IMR-90 (cell line): ENCODE data around the gene CDH13. TPM values are rescaled to one million over a fixed set of nuclear protein-coding genes. Genes with fewer than 3 reads are reported as not detected.

Experiments used
- ATAC-seq: fragments of 200-7000 bp; cut with Tn5 transposase; 2 replicates; pipeline ENCODE4 v1.9.1; 2020; ENCODE audit warnings: low read depth, mild to moderate bottlenecking, moderate library complexity
- BruUV-seq: library from RNA; stranded (reverse); fragments of 400-500 nt; replicated peaks from 2 replicates; lab custom pipeline; 2021; lab: Mats Ljungman, UMichigan
- CTCF ChIA-PET: fragments of 300-600 bp; formaldehyde crosslinking; extraction: SDS; loops from one replicate; lab custom pipeline; 2021; ENCODE audit warnings: antibody characterized with exemption; lab: Yijun Ruan, JAX
- POLR2A ChIA-PET: fragments of 300-600 bp; sonication (Branson Sonifier 250); formaldehyde crosslinking; loops from one replicate; lab custom pipeline; 2022; ENCODE audit warnings: antibody characterized with exemption; ENCODE audit not compliant: unreplicated experiment; lab: Charles Lee
- DNase-seq: peaks from one replicate; pipeline ENCODE4 v3.0.0; 2013
- H2AFZ ChIP-seq: replicated peaks from 2 replicates; pipeline ENCODE3; 2013; ENCODE audit warnings: low read length, mild to moderate bottlenecking; ENCODE audit not compliant: poor library complexity
- H2AK5ac ChIP-seq: 2 replicates; pipeline ENCODE4 v1.6.1; 2013; ENCODE audit warnings: low read depth, low read length, inconsistent platforms
- H2AK9ac ChIP-seq: replicated peaks from 2 replicates; pipeline ENCODE3; 2013; ENCODE audit warnings: mild to moderate bottlenecking, low read depth, low read length, moderate library complexity; ENCODE audit not compliant: poor library complexity
- H2BK120ac ChIP-seq: 2 replicates; pipeline ENCODE4 v1.6.1; 2013; ENCODE audit warnings: low read depth, low read length, inconsistent platforms
- H2BK15ac ChIP-seq: 3 replicates; pipeline ENCODE4 v1.6.1; 2013; ENCODE audit warnings: low read depth, low read length, inconsistent platforms
- H2BK20ac ChIP-seq: 2 replicates; pipeline ENCODE4 v1.6.1; 2013; ENCODE audit warnings: low read depth, mild to moderate bottlenecking, inconsistent platforms, low read length, moderate library complexity
- H2BK5ac ChIP-seq: 2 replicates; pipeline ENCODE4 v1.6.1; 2013; ENCODE audit warnings: mild to moderate bottlenecking, low read depth, low read length, inconsistent platforms; ENCODE audit not compliant: poor library complexity, severe bottlenecking
- H3K14ac ChIP-seq: replicated peaks from 2 replicates; pipeline ENCODE4 v1.6.1; 2013; ENCODE audit warnings: low read depth, low read length, inconsistent platforms
- H3K18ac ChIP-seq: 2 replicates; pipeline ENCODE4 v1.6.1; 2013; ENCODE audit warnings: low read depth, low read length, control low read depth
- H3K23ac ChIP-seq: 2 replicates; pipeline ENCODE4 v1.6.1; 2013; ENCODE audit warnings: low read depth, low read length, inconsistent platforms
- H3K27ac ChIP-seq: 2 replicates; pipeline ENCODE4 v1.5.1; 2013; ENCODE audit warnings: mild to moderate bottlenecking, control low read depth, low read length; ENCODE audit not compliant: insufficient read depth
- H3K27me3 ChIP-seq: 2 replicates; pipeline ENCODE4 v1.6.1; 2013; ENCODE audit warnings: low read length; ENCODE audit not compliant: control insufficient read depth, insufficient read depth
- H3K36me3 ChIP-seq: 2 replicates; pipeline ENCODE4 v1.6.1; 2013; ENCODE audit warnings: low read length, mixed read lengths; ENCODE audit not compliant: control insufficient read depth, insufficient read depth
- H3K4ac ChIP-seq: 2 replicates; pipeline ENCODE4 v1.6.1; 2013; ENCODE audit warnings: low read depth, low read length, inconsistent platforms
- H3K4me1 ChIP-seq: 2 replicates; pipeline ENCODE4 v1.6.1; 2013; ENCODE audit warnings: low read length, mixed read lengths; ENCODE audit not compliant: control insufficient read depth, insufficient read depth
- H3K4me2 ChIP-seq: 2 replicates; pipeline ENCODE4 v1.6.1; 2013; ENCODE audit warnings: low read depth, mild to moderate bottlenecking, control low read depth, low read length, moderate library complexity
- H3K4me3 ChIP-seq: 2 replicates; pipeline ENCODE4 v1.5.1; 2013; ENCODE audit warnings: low read depth, mild to moderate bottlenecking, control low read depth, low read length, moderate library complexity; ENCODE audit not compliant: insufficient read depth
- H3K56ac ChIP-seq: 2 replicates; pipeline ENCODE4 v1.6.1; 2013; ENCODE audit warnings: low read length, inconsistent platforms; ENCODE audit not compliant: insufficient read depth; ENCODE audit errors: extremely low read depth
- H3K79me1 ChIP-seq, 2 experiments: 2 replicates each; pipeline ENCODE4 v1.6.1; 2013; ENCODE audit warnings: low read length in 2 of 2, inconsistent platforms in 1 of 2, low read depth in 1 of 2
- H3K9ac ChIP-seq: 2 replicates; pipeline ENCODE4 v1.6.1; 2013; ENCODE audit warnings: low read depth, low read length, control low read depth
- H3K9me1 ChIP-seq: 2 replicates; pipeline ENCODE4 v1.6.1; 2013; ENCODE audit warnings: low read length, inconsistent platforms; ENCODE audit not compliant: insufficient read depth
- H3K9me3 ChIP-seq: 2 replicates; pipeline ENCODE4 v1.6.1; 2013; ENCODE audit warnings: low read length; ENCODE audit not compliant: control insufficient read depth, insufficient read depth
- H4K20me1 ChIP-seq: 2 replicates; pipeline ENCODE4 v1.6.1; 2013; ENCODE audit warnings: low read length, inconsistent platforms; ENCODE audit not compliant: insufficient read depth
- H4K5ac ChIP-seq: 2 replicates; pipeline ENCODE4 v1.6.1; 2013; ENCODE audit warnings: mild to moderate bottlenecking, low read depth, low read length, control low read depth
- H4K8ac ChIP-seq, 2 experiments: 2 replicates each; pipeline ENCODE4 v1.6.1; 2013; ENCODE audit warnings: low read depth in 2 of 2, low read length in 2 of 2, control low read depth in 1 of 2, inconsistent platforms in 1 of 2
- H4K91ac ChIP-seq: 2 replicates; pipeline ENCODE4 v1.6.1; 2013; ENCODE audit warnings: low read depth, low read length, inconsistent platforms; ENCODE audit not compliant: insufficient read depth
- BHLHE40 ChIP-seq: fragments of 150-350 bp; IDR thresholded peaks from 2 replicates; pipeline ENCODE4 v1.6.1; 2016; ENCODE audit warnings: mild to moderate bottlenecking, low read depth, low read length
- CEBPB ChIP-seq: IDR thresholded peaks from 2 replicates; pipeline ENCODE4 v1.6.1; 2012; ENCODE audit warnings: low read depth, low read length, improper control_type of control experiment
- FOS ChIP-seq: fragments of 150-350 bp; IDR thresholded peaks from 2 replicates; pipeline ENCODE4 v1.6.1; 2016; ENCODE audit warnings: low read depth, low read length
- MAFK ChIP-seq: IDR thresholded peaks from 2 replicates; pipeline ENCODE4 v1.6.1; 2012; ENCODE audit warnings: low read depth, low read length, improper control_type of control experiment
- MXI1 ChIP-seq: IDR thresholded peaks from 2 replicates; pipeline ENCODE4 v1.6.1; 2012; ENCODE audit warnings: low read depth, mild to moderate bottlenecking, low read length, moderate library complexity, borderline replicate concordance
- POLR2A ChIP-seq: IDR thresholded peaks from 2 replicates; pipeline ENCODE4 v1.6.1; 2012; ENCODE audit warnings: mild to moderate bottlenecking, low read depth, low read length
- RAD21 ChIP-seq: IDR thresholded peaks from 2 replicates; pipeline ENCODE4 v1.6.1; 2012; ENCODE audit warnings: low read length, improper control_type of control experiment
- RCOR1 ChIP-seq: IDR thresholded peaks from 2 replicates; pipeline ENCODE4 v1.6.1; 2012; ENCODE audit warnings: mild to moderate bottlenecking, low read length, improper control_type of control experiment; ENCODE audit not compliant: insufficient replicate concordance
- RFX5 ChIP-seq: IDR thresholded peaks from 2 replicates; pipeline ENCODE4 v1.8.0; 2012; ENCODE audit warnings: low read depth, mild to moderate bottlenecking, low read length, moderate library complexity
- SMC3 ChIP-seq: fragments of 150-350 bp; IDR thresholded peaks from 2 replicates; pipeline ENCODE4 v1.6.1; 2016; ENCODE audit warnings: low read depth, mild to moderate bottlenecking, antibody characterized with exemption, low read length, moderate library complexity
- WGBS, 2 experiments: methylation state at CpG; one replicate each; pipeline versions ENCODE4 v1.1.5 to v1.1.7; 2013; ENCODE audit warnings: missing lambda C conversion rate in 2 of 2; ENCODE audit not compliant: insufficient read length in 1 of 2; ENCODE audit errors: extremely low coverage in 2 of 2; 5-methylcytosine and 5-hydroxymethylcytosine counted together
- dilution Hi-C: fragments of 300-500 bp; cut with HindIII; formaldehyde crosslinking; loops from one replicate; pipeline ENCODE4 v1.14.3; 2018; ENCODE audit warnings: low sequenced_read_pairs; ENCODE audit not compliant: unreplicated experiment
- in situ Hi-C: fragments of 300-500 bp; cut with MboI; formaldehyde crosslinking; loops from 3 replicates; pipeline ENCODE4 v1.14.3; 2019; ENCODE audit warnings: low sequenced_read_pairs, inconsistent platforms, mixed read lengths
- intact Hi-C: fragments of 100-400 bp; cut with micrococcal nuclease; formaldehyde crosslinking; loops from 2 replicates; pipeline ENCODE4 v1.10.0; 2022
- polyA plus RNA-seq, 3 experiments: library from polyadenylated mRNA; depleted of rRNA; stranded (reverse); fragments of >200 nt; gene quantifications; 2 replicates each; pipeline ENCODE4 v1.2.3, GENCODE V29; 2012; ENCODE audit warnings: low replicate concordance in 1 of 3
- total RNA-seq: library from RNA; depleted of rRNA; stranded (reverse); fragments of >200 nt; gene quantifications from 2 replicates; pipeline ENCODE4 v1.2.3, GENCODE V29; 2012
- TF ChIP-seq, protein P1 (sequence below): fragments of 150-350 bp; IDR thresholded peaks from 2 replicates; pipeline ENCODE4 v1.6.1; 2017; ENCODE audit warnings: mild to moderate bottlenecking, antibody characterized with exemption, low read length, low read depth

Gene CDH13
- total and polyA plus RNA-seq, 2 of the 4 experiments (the other 2 are of a cell fraction) = 61.6 to 74.7 TPM

GRCh38 chr16:82995286-82995923 is 368.6 kb downstream of the CDH13 start:
- no peak overlapping the region for H3K9ac ChIP-seq
- H3K18ac ChIP-seq = peak overlapping the region; percentile 61; the same call in 1 of the 2 replicates
- H3K4me3 ChIP-seq = no peak overlapping the region
- H4K91ac ChIP-seq = peak overlapping the region; percentile 41; the same call in 1 of the 2 replicates
- peak overlapping the region; percentile 7 to 81; a peak in 2 of 4 replicates for H4K8ac ChIP-seq
- H2AK5ac ChIP-seq = peak overlapping the region; percentile 32; the same call in 1 of the 2 replicates
- H2BK20ac ChIP-seq = peak overlapping the region; percentile 81; the same call in 1 of the 2 replicates
- peaks cover 10 to 25% of the 10 kb centered on the region in 2 experiments; a peak in 3 of 4 replicates for H3K79me1 ChIP-seq
- TF ChIP-seq MAFK = no peak
- no peak for TF ChIP-seq RAD21
- TF ChIP-seq RCOR1 = no peak
- no peak for TF ChIP-seq SMC3
- no peak for TF ChIP-seq FOS
- no peak for TF ChIP-seq CEBPB
- no peak for TF ChIP-seq RFX5
- no peak for TF ChIP-seq MXI1
- TF ChIP-seq, protein P1, sequence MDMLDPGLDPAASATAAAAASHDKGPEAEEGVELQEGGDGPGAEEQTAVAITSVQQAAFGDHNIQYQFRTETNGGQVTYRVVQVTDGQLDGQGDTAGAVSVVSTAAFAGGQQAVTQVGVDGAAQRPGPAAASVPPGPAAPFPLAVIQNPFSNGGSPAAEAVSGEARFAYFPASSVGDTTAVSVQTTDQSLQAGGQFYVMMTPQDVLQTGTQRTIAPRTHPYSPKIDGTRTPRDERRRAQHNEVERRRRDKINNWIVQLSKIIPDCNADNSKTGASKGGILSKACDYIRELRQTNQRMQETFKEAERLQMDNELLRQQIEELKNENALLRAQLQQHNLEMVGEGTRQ = no peak
- TF ChIP-seq BHLHE40 = no peak
- TF ChIP-seq POLR2A = no peak
- H2BK120ac ChIP-seq = peak overlapping the region; percentile 85
- POLR2A ChIA-PET = no interaction called here
- WGBS, 2 experiments = no CpG with 5 or more reads among the region's 9 CpGs
- ATAC-seq (no peak), DNase-seq (no peak)
- no peaks in the 10 kb centered on the region for H3K9me3 ChIP-seq
- H3K27me3 ChIP-seq = no peaks in the 10 kb centered on the region
- in situ Hi-C loops = no loop called here
- peak overlapping the region; percentile 83 for H2BK5ac ChIP-seq
- H3K56ac ChIP-seq = no peak overlapping the region
- peak overlapping the region; percentile 49 for H3K14ac ChIP-seq
- H3K36me3 ChIP-seq = no peaks in the 10 kb centered on the region
- peak overlapping the region; percentile 62; the same call in 1 of the 3 replicates for H2BK15ac ChIP-seq
- intact Hi-C loops = loop anchor here (5.0 to 10.0 kb wide), 2 partner anchors 343 to 361 kb away; no protein-coding TSS in a partner anchor
- dilution Hi-C loops = no loop called here
- no peak overlapping the region; the same call in 1 of the 2 replicates for H3K4me2 ChIP-seq
- no peak overlapping the region for H2AK9ac ChIP-seq
- no peak overlapping the region for H3K27ac ChIP-seq
- H3K4me1 ChIP-seq = peaks cover 2% of the 10 kb centered on the region; the same call in 1 of the 2 replicates
- no TSS peak for BruUV-seq
- H2AFZ ChIP-seq = no peak overlapping the region
- peak overlapping the region; percentile 55 for H3K4ac ChIP-seq
- peak overlapping the region; percentile 79 for H4K5ac ChIP-seq
- H3K23ac ChIP-seq = peak overlapping the region; percentile 66
- CTCF ChIA-PET = no interaction called here
- H3K9me1 ChIP-seq = peaks cover 4% of the 10 kb centered on the region
- no peaks in the 10 kb centered on the region for H4K20me1 ChIP-seq
